Adrenal gland (tissue), 12 donors: ENCODE data around the gene PYGL. TPM values are rescaled to one million over a fixed set of nuclear protein-coding genes. Genes with fewer than 3 reads are reported as not detected.

Experiments
- DNase-seq, 7 donors: peaks; one replicate each; pipeline ENCODE4 v3.0.0-alpha.2; 2019 to 2020
- H3K27ac ChIP-seq, 5 donors: fragments of 200-600 bp; sonication (generic) in 4 of 5; 1 replicate in 3 of 5; 2 replicates in 2 of 5; pipeline versions ENCODE4 v1.5.1 to v1.8.0; 2016 to 2020; ENCODE audit warnings: mild to moderate bottlenecking in 1 of 5
- H3K27me3 ChIP-seq: fragments of 200-600 bp; 2 replicates; pipeline ENCODE4 v1.8.0; 2021
- H3K36me3 ChIP-seq, 2 donors: fragments of 200-600 bp; replicated peaks in 1 of 2; 1 replicate in 1 of 2; 2 replicates in 1 of 2; pipeline versions ENCODE4 v1.5.1 to v1.8.0; 2018 to 2022
- H3K4me1 ChIP-seq, 2 donors: fragments of 200-600 bp; replicated peaks in 1 of 2; 1 replicate in 1 of 2; 2 replicates in 1 of 2; pipeline versions ENCODE4 v1.5.1 to v1.8.0; 2018 to 2021
- H3K4me3 ChIP-seq, 4 donors: fragments of 200-600 bp; sonication (generic) in 3 of 4; one replicate each; pipeline ENCODE4 v1.5.1; 2016 to 2018
- H3K9me3 ChIP-seq, 3 donors: fragments of 200-600 bp; sonication (generic) in 1 of 3; replicated peaks in 1 of 3; 1 replicate in 2 of 3; 2 replicates in 1 of 3; pipeline versions ENCODE4 v1.5.1 to v1.8.0; 2016 to 2021
- POLR2A ChIP-seq, 2 donors: fragments of 450-650 bp; IDR thresholded peaks; one replicate each; pipeline ENCODE4 v1.6.1; 2017; ENCODE audit warnings: antibody characterized with exemption in 2 of 2, mild to moderate bottlenecking in 2 of 2, moderate library complexity in 1 of 2
- WGBS, 4 donors: extraction: QIAGEN DNeasy Blood & Tissue Kit in 2 of 4; methylation state at CpG; one replicate each; pipeline versions ENCODE4 v1.1.5 to v1.1.7; 2013 to 2017; 5-methylcytosine and 5-hydroxymethylcytosine counted together
- intact Hi-C, 2 donors: fragments of 100-400 bp; cut with DNase I; formaldehyde crosslinking; loops; one replicate each; pipeline versions ENCODE4 v1.14.1 to v1.15.0; 2022 to 2023
- polyA plus RNA-seq, 3 donors: library from polyadenylated mRNA; stranded (reverse); fragments of 200-250 nt in 2 of 3; fragments of 350-450 nt in 1 of 3; fragmentation: Illumina TruSeq in 1 of 3; extraction: RNeasy Lipid Tissue Mini Kit (QIAGEN cat#74804) in 1 of 3; gene quantifications; one replicate each; pipeline ENCODE4 v1.2.3, GENCODE V29; 2013 to 2014
- total RNA-seq, 9 donors: library from RNA; depleted of rRNA in 4 of 9; stranded (reverse); fragments of >200 nt in 4 of 9; fragments of 120-200 nt in 1 of 9; fragmentation: NEBNext Ultra II Directional in 1 of 9; extraction: Animal tissue kit (Norgen Biotek cat#: 25700) in 1 of 9; gene quantifications; one replicate each; pipeline versions ENCODE4 v1.1.0 to v1.2.4, GENCODE V29; 2013 to 2023
- TF ChIP-seq, protein P1 (sequence below), 6 experiments: fragments of 450-650 bp in 4 of 6; fragments of 200-600 bp in 2 of 6; sonication (generic) in 1 of 6; IDR thresholded peaks; 1 replicate in 5 of 6; 2 replicates in 1 of 6; pipeline versions ENCODE4 v1.5.1 to v1.8.0; 2016 to 2021; ENCODE audit warnings: antibody characterized with exemption in 6 of 6, mild to moderate bottlenecking in 2 of 6, moderate library complexity in 1 of 6
- donor health status: healthy with polysubstance abuse.
- donor health status: Bipolar disorder and iron deficiency.
- donor health status: DM: yes; HTN: yes; CAD: no.
- donor health status: DM: no; HTN: no; CAD: no.
- donor health status: DM: no; HTN: no; CAD: no.
- donor health status: DM: yes; HTN: yes; CAD: no.

The PYGL gene
- total and polyA plus RNA-seq, 12 donors = 7.3 to 77.0 (median 41.8) TPM

- intact Hi-C loops = loop anchor here (5.0 kb wide), 2 partner anchors 78 to 83 kb away; no protein-coding TSS in a partner anchor
These were observed 83.7 kb downstream of the PYGL start for GRCh38 chr14:50860478-50861086.

DNA sequence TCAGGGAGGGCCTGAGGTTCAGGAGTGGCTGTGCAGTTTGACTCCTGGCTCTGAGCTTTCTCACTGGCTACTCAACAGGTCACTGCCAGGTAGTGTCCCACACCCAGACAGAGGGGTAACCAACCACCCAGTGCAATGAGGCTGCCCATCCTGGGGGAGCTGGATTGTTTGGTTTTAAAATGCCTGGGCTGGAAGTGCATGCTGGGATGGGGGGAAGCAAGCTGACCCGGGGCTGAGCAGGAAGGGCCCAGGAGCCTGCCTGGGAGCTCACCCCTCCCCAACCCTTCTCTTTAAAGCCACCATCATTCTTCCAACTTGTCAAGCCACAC is 85.0 kb downstream of the PYGL start:
- DNase-seq = peak in 1 of 7 donors; percentile 43
- WGBS, 4 donors = 0 to 4% (median 0%) methylated on average over 1 of the region's 1 CpG
- Histone ChIP-seq H3K36me3 (no peaks in the 10 kb centered on the region), H3K4me3 (peak overlapping the region in 3 of 4 donors; percentile 30 to 68 (median 51)), H3K27me3 (no peaks in the 10 kb centered on the region), H3K4me1 (peaks cover 0 to 6% of the 10 kb centered on the region in 2 donors), H3K9me3 (no peaks in the 10 kb centered on the region), H3K27ac (peak overlapping the region in 3 of 5 donors; percentile 54 to 73 (median 67))
- intact Hi-C loops = loop anchor here in 1 of 2 donors (10.0 kb wide), 1 partner anchor 254 kb away; no protein-coding TSS in a partner anchor
- TF ChIP-seq POLR2A (IDR thresholded peaks at IDR 0.05) = no peak
- TF ChIP-seq, protein P1, sequence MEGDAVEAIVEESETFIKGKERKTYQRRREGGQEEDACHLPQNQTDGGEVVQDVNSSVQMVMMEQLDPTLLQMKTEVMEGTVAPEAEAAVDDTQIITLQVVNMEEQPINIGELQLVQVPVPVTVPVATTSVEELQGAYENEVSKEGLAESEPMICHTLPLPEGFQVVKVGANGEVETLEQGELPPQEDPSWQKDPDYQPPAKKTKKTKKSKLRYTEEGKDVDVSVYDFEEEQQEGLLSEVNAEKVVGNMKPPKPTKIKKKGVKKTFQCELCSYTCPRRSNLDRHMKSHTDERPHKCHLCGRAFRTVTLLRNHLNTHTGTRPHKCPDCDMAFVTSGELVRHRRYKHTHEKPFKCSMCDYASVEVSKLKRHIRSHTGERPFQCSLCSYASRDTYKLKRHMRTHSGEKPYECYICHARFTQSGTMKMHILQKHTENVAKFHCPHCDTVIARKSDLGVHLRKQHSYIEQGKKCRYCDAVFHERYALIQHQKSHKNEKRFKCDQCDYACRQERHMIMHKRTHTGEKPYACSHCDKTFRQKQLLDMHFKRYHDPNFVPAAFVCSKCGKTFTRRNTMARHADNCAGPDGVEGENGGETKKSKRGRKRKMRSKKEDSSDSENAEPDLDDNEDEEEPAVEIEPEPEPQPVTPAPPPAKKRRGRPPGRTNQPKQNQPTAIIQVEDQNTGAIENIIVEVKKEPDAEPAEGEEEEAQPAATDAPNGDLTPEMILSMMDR (IDR thresholded peaks at IDR 0.05) = no peak

More at GRCh38 chr14:50860478-50861086, 83.7 kb downstream of the PYGL start:
- TF ChIP-seq, protein P1 (IDR thresholded peaks at IDR 0.05) = peak; percentile 49 to 83 (median 62)
- no peak for TF ChIP-seq POLR2A (IDR thresholded peaks at IDR 0.05)
- Histone ChIP-seq H3K27ac (peak overlapping the region in 3 of 5 donors; percentile 53 to 73 (median 67)), H3K4me3 (peak overlapping the region in 3 of 4 donors; percentile 51 to 68 (median 66)), H3K9me3 (no peaks in the 10 kb centered on the region), H3K27me3 (no peaks in the 10 kb centered on the region), H3K4me1 (peaks cover 0 to 6% of the 10 kb centered on the region in 2 donors), H3K36me3 (no peaks in the 10 kb centered on the region)
- peak; percentile 74 to 95 (median 84) for DNase-seq
- WGBS, 4 donors = 1 to 3% (median 2%) methylated on average over 6 of the region's 6 CpGs

- H3K4me3 ChIP-seq = no peak overlapping the region
- WGBS, 4 donors = 80 to 89% (median 87%) methylated on average over 5 of the region's 5 CpGs
- peaks cover 0 to 6% of the 10 kb centered on the region in 2 donors for H3K4me1 ChIP-seq
- DNase-seq = no peak
- H3K36me3 ChIP-seq = no peaks in the 10 kb centered on the region
- intact Hi-C loops = loop anchor here in 1 of 2 donors (10.0 kb wide), 1 partner anchor 252 kb away; no protein-coding TSS in a partner anchor
- no peak overlapping the region for H3K27ac ChIP-seq
- TF ChIP-seq, protein P1 (IDR thresholded peaks at IDR 0.05) = no peak
- TF ChIP-seq POLR2A (IDR thresholded peaks at IDR 0.05) = no peak
- H3K9me3 ChIP-seq = no peaks in the 10 kb centered on the region
- H3K27me3 ChIP-seq = no peaks in the 10 kb centered on the region
These were observed 87.6 kb downstream of the PYGL start for GRCh38 chr14:50856660-50857059.

DNA sequence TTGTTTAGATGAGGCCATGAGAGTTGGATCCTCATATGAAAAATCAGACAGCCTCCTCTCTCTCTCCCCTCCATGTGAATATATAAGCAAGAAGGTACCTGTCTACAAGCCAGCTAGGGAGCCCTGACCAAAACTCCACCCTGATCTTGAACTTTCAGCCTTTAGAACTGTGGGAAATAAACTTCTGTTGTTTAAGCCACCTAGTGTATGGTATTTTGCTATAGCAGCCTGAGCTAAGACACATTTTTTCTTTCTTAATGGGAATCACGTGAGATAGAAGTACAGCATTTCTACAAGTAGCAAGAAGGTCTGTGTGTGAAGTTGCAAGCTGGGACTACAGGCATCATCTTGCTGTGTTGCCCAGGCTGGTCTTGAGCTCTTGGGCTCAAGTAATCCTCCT is 88.7 kb downstream of the PYGL start:
- WGBS, 4 donors = 59 to 80% (median 73%) methylated on average over 1 of the region's 1 CpG
- H3K4me3 ChIP-seq = no peak overlapping the region

More for the DNA sequence above, 88.7 kb downstream of the PYGL start:
- intact Hi-C loops = loop anchor here in 1 of 2 donors (10.0 kb wide), 1 partner anchor 251 kb away; no protein-coding TSS in a partner anchor
- no peaks in the 10 kb centered on the region for H3K27me3 ChIP-seq
- H3K27ac ChIP-seq = no peak overlapping the region
- peaks cover 0 to 6% of the 10 kb centered on the region in 2 donors for H3K4me1 ChIP-seq
- H3K9me3 ChIP-seq = no peaks in the 10 kb centered on the region
- DNase-seq = no peak
- H3K36me3 ChIP-seq = no peaks in the 10 kb centered on the region
- no peak for TF ChIP-seq POLR2A (IDR thresholded peaks at IDR 0.05)
- TF ChIP-seq, protein P1 (IDR thresholded peaks at IDR 0.05) = no peak

Other genes with a start within 250 kb of the PYGL start
- gene NIN, start 113.3 kb downstream of the PYGL start, total RNA-seq = 10 to 100 TPM; 13.5 to 66.1 (median 20.2) TPM
- gene NIN, start 113.3 kb downstream of the PYGL start, polyA plus RNA-seq = 1 to 10 TPM; 3.0 to 8.7 (median 6.8) TPM
- gene ABHD12B, start 72.4 kb downstream of the PYGL start, total RNA-seq = under 1 TPM in 4 of 9 donors, not detected in 5; 0.11 to 0.46 (median 0.37) TPM
- gene ABHD12B, start 72.4 kb downstream of the PYGL start, polyA plus RNA-seq = under 1 TPM in 2 of 3 donors, not detected in 1; 0.10 to 0.42 TPM
- 1 to 10 TPM in 7 of 9 donors, under 1 TPM in 2; 0.55 to 5.3 (median 1.8) TPM for gene TRIM9, start 150.6 kb upstream of the PYGL start, total RNA-seq
- 1 to 10 TPM; 1.1 to 3.7 (median 2.3) TPM for gene TRIM9, start 150.6 kb upstream of the PYGL start, polyA plus RNA-seq